Measurements from ENCODE around the gene NOP14. TPM values are rescaled to one million over a fixed set of nuclear protein-coding genes. Genes with fewer than 3 reads are reported as not detected.

NOP14 gene
- total RNA-seq, 1 donor from 2014 or later = 17.2 TPM

DNA sequence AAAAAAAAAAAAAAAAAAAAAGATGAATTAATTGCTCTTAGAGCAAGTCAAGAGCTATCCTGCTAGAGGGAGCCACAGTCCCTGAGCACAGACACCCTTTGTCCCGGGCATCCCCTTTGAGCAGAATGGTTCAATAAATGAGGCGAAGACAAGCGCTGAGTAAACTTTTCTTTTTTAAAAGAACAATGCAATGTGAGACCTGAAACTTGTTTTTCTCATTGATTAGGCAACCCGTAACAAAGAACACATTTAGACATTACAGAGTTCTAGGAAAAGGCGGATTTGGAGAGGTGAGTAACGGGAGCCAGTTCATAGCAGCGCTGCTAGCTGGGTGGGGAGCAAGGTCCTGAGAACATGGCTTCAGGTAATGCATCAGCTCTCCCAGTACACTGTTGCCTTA, 46.2 kb upstream of the NOP14 start:
- Mint-ChIP-seq H3K9me3 (ENCODE audit: unreplicated experiment) (peaks cover 3% of the 10 kb centered on the region), H3K36me3 (ENCODE audit: unreplicated experiment) (no peaks in the 10 kb centered on the region), H3K4me3 (ENCODE audit: unreplicated experiment) (no peak overlapping the region), H3K4me1 (ENCODE audit: low read depth, unreplicated experiment) (peaks cover 4% of the 10 kb centered on the region), H3K27ac (ENCODE audit: unreplicated experiment) (no peak overlapping the region), H3K27me3 (ENCODE audit: unreplicated experiment) (no peaks in the 10 kb centered on the region)
- TF ChIP-seq, protein P1, sequence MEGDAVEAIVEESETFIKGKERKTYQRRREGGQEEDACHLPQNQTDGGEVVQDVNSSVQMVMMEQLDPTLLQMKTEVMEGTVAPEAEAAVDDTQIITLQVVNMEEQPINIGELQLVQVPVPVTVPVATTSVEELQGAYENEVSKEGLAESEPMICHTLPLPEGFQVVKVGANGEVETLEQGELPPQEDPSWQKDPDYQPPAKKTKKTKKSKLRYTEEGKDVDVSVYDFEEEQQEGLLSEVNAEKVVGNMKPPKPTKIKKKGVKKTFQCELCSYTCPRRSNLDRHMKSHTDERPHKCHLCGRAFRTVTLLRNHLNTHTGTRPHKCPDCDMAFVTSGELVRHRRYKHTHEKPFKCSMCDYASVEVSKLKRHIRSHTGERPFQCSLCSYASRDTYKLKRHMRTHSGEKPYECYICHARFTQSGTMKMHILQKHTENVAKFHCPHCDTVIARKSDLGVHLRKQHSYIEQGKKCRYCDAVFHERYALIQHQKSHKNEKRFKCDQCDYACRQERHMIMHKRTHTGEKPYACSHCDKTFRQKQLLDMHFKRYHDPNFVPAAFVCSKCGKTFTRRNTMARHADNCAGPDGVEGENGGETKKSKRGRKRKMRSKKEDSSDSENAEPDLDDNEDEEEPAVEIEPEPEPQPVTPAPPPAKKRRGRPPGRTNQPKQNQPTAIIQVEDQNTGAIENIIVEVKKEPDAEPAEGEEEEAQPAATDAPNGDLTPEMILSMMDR (IDR thresholded peaks at IDR 0.05; ENCODE audit: partially characterized antibody, unreplicated experiment) = no peak
- no peak for DNase-seq

- TF ChIP-seq, protein P1 (IDR thresholded peaks at IDR 0.05; ENCODE audit: partially characterized antibody, unreplicated experiment) = no peak
Measured at GRCh38 chr4:3007724-3008123, 44.5 kb upstream of the NOP14 start.

DNA sequence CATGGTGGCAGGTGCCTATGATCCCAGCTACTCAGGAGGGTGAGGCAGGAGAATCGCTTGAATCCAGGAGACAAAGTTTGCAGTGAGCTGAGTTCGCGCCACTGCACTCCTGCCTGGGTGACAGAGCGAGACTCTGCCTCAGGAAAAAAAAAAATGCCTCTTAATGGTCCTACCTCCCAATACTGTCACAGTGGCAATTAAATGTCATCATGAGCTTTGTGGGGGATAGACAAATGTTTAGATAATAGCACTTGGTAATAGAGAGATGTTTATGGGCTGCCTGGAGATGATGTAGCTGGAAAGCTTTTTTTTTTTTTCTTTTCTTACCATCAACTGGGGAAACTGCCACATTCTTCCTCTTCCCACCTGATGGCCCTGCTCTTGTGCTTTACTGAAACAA, 33.2 kb upstream of the NOP14 start:
- TF ChIP-seq, protein P1 (IDR thresholded peaks at IDR 0.05; ENCODE audit: partially characterized antibody, unreplicated experiment) = no peak
- Mint-ChIP-seq H3K4me1 (ENCODE audit: low read depth, unreplicated experiment) (no peaks in the 10 kb centered on the region), H3K27ac (ENCODE audit: unreplicated experiment) (no peak overlapping the region), H3K27me3 (ENCODE audit: unreplicated experiment) (no peaks in the 10 kb centered on the region), H3K9me3 (ENCODE audit: unreplicated experiment) (no peaks in the 10 kb centered on the region), H3K36me3 (ENCODE audit: unreplicated experiment) (no peaks in the 10 kb centered on the region), H3K4me3 (ENCODE audit: unreplicated experiment) (no peak overlapping the region)
- no peak for DNase-seq

More at GRCh38 chr4:3007724-3008123, 44.5 kb upstream of the NOP14 start:
- Mint-ChIP-seq H3K27me3 (ENCODE audit: unreplicated experiment) (no peaks in the 10 kb centered on the region), H3K36me3 (ENCODE audit: unreplicated experiment) (no peaks in the 10 kb centered on the region), H3K4me1 (ENCODE audit: low read depth, unreplicated experiment) (no peaks in the 10 kb centered on the region), H3K27ac (ENCODE audit: unreplicated experiment) (no peak overlapping the region), H3K9me3 (ENCODE audit: unreplicated experiment) (peaks cover 3% of the 10 kb centered on the region), H3K4me3 (ENCODE audit: unreplicated experiment) (no peak overlapping the region)
- no peak for DNase-seq

GRCh38 chr4:2995546-2996265, 32.5 kb upstream of the NOP14 start:
- Mint-ChIP-seq H3K4me1 (ENCODE audit: low read depth, unreplicated experiment) (no peaks in the 10 kb centered on the region), H3K4me3 (ENCODE audit: unreplicated experiment) (no peak overlapping the region), H3K27me3 (ENCODE audit: unreplicated experiment) (no peaks in the 10 kb centered on the region), H3K27ac (ENCODE audit: unreplicated experiment) (no peak overlapping the region), H3K9me3 (ENCODE audit: unreplicated experiment) (no peaks in the 10 kb centered on the region), H3K36me3 (ENCODE audit: unreplicated experiment) (no peaks in the 10 kb centered on the region)
- DNase-seq = no peak
- TF ChIP-seq, protein P1 (IDR thresholded peaks at IDR 0.05; ENCODE audit: partially characterized antibody, unreplicated experiment) = no peak

DNA sequence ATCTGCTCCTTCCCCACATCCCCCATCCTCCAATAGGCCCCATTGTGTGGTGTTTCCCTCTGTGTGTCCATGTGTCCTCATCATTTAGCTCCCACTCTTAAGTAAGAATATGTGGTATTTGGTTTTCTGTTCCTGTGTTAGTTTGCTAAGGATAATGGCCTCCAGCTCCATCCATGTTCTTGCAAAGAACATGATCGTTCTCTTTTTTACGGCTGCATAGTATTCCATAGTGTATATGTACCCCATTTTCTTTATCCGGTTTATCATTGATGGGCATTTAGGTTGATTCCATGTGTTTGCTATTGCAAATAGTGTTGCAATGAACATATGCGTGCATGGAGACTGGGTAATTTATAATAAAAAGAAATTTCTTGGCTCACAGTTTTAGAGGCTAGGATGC, 31.7 kb upstream of the NOP14 start:
- Mint-ChIP-seq H3K4me1 (ENCODE audit: low read depth, unreplicated experiment) (no peaks in the 10 kb centered on the region), H3K27me3 (ENCODE audit: unreplicated experiment) (no peaks in the 10 kb centered on the region), H3K9me3 (ENCODE audit: unreplicated experiment) (no peaks in the 10 kb centered on the region), H3K36me3 (ENCODE audit: unreplicated experiment) (no peaks in the 10 kb centered on the region), H3K27ac (ENCODE audit: unreplicated experiment) (no peak overlapping the region), H3K4me3 (ENCODE audit: unreplicated experiment) (no peak overlapping the region)
- DNase-seq = no peak
- TF ChIP-seq, protein P1 (IDR thresholded peaks at IDR 0.05; ENCODE audit: partially characterized antibody, unreplicated experiment) = no peak
